CD4-positive, alpha-beta T cell (primary cell): ENCODE measurements around the gene LEPR. TPM values are rescaled to one million over a fixed set of nuclear protein-coding genes. Genes with fewer than 3 reads are reported as not detected.
"Not testable (repeated sequence)": the region's sequence is repeated elsewhere in the genome, so short reads cannot be mapped to it uniquely, and the experiment has no call there.

Experiments
- ATAC-seq: fragments of 200-7000 bp; cut with Tn5 transposase; one replicate; pipeline ENCODE4 v1.10.0; 2022; ENCODE audit warnings: mild to moderate bottlenecking; ENCODE audit not compliant: poor library complexity
- CTCF ChIA-PET: fragments of 350-600 bp; sonication (Branson Sonifier 250); formaldehyde crosslinking; loops from one replicate; lab custom pipeline; 2021; ENCODE audit warnings: antibody characterized with exemption, inconsistent platforms; lab: Charles Lee
- POLR2A ChIA-PET: fragments of 350-600 bp; sonication (Branson Sonifier 250); formaldehyde crosslinking; loops from one replicate; lab custom pipeline; 2021; ENCODE audit warnings: antibody characterized with exemption, inconsistent platforms; lab: Charles Lee
- DNase-seq, 14 experiments: peaks; one replicate each; pipeline ENCODE4 v3.0.0-alpha.2; 2013 to 2020; ENCODE audit warnings: mixed read lengths in 2 of 14
- H3K27ac ChIP-seq, 2 donors: one replicate each; pipeline versions ENCODE4 v1.5.1 to v1.7.0; 2013; ENCODE audit warnings: low read length in 2 of 2, low read depth in 1 of 2, mild to moderate bottlenecking in 1 of 2
- H3K27me3 ChIP-seq, 2 experiments: 1 replicate in 1 of 2; 2 replicates in 1 of 2; pipeline versions ENCODE4 v1.6.1 to v1.7.0; 2013; ENCODE audit warnings: low read length in 2 of 2, control low read depth in 1 of 2, mild to moderate bottlenecking in 1 of 2, moderate library complexity in 1 of 2; ENCODE audit not compliant: insufficient read depth in 2 of 2, control insufficient read depth in 1 of 2
- H3K36me3 ChIP-seq: one replicate; pipeline ENCODE4 v1.6.1; 2013; ENCODE audit warnings: low read length, control low read depth; ENCODE audit not compliant: insufficient read depth
- H3K4me1 ChIP-seq: one replicate; pipeline ENCODE4 v1.6.1; 2013; ENCODE audit warnings: low read length, control low read depth; ENCODE audit not compliant: insufficient read depth
- H3K4me3 ChIP-seq: one replicate; pipeline ENCODE4 v1.5.1; 2013; ENCODE audit warnings: mild to moderate bottlenecking, low read length, moderate library complexity
- H3K9me3 ChIP-seq, 2 experiments: 1 replicate in 1 of 2; 2 replicates in 1 of 2; pipeline versions ENCODE4 v1.6.1 to v1.7.0; 2013; ENCODE audit warnings: low read length in 2 of 2, mild to moderate bottlenecking in 2 of 2, control low read depth in 1 of 2, moderate library complexity in 1 of 2; ENCODE audit not compliant: control insufficient read depth in 1 of 2, insufficient read depth in 1 of 2
- H3K27ac Mint-ChIP-seq: one replicate; pipeline ENCODE4 v1.8.0; 2020; ENCODE audit warnings: mixed read lengths
- H3K27me3 Mint-ChIP-seq: one replicate; pipeline ENCODE4 v1.8.0; 2021; ENCODE audit warnings: mixed read lengths
- H3K36me3 Mint-ChIP-seq: one replicate; pipeline ENCODE4 v1.8.0; 2021; ENCODE audit warnings: low read depth, mixed read lengths
- H3K4me1 Mint-ChIP-seq: one replicate; pipeline ENCODE4 v1.8.0; 2021; ENCODE audit warnings: low read depth, mixed read lengths
- H3K4me3 Mint-ChIP-seq: one replicate; pipeline ENCODE4 v1.8.0; 2020; ENCODE audit warnings: mild to moderate bottlenecking, mixed read lengths
- H3K9me3 Mint-ChIP-seq: one replicate; pipeline ENCODE4 v1.8.0; 2020; ENCODE audit warnings: mixed read lengths
- intact Hi-C, 2 experiments: fragments of 100-400 bp; cut with DNase I in 1 of 2; cut with micrococcal nuclease in 1 of 2; formaldehyde crosslinking; loops; one replicate each; pipeline versions ENCODE4 v1.15.1 to v1.9.0; 2023 to 2025; cut with DNase I, micrococcal nuclease
- total RNA-seq, 174 experiments: library from RNA in 2 of 174; stranded (reverse) in 2 of 174; gene quantifications; one replicate each; pipeline ENCODE4 v1.2.3 and lab custom pipeline; 2021 to 2026
- TF ChIP-seq, protein P1 (sequence below): fragments of 200-600 bp; IDR thresholded peaks from one replicate; pipeline ENCODE4 v1.8.0; 2022; ENCODE audit warnings: antibody characterized with exemption, mild to moderate bottlenecking

The LEPR gene
- total RNA-seq, 2 experiments from 2014 or later: 0.58 to 0.59 TPM

DNA sequence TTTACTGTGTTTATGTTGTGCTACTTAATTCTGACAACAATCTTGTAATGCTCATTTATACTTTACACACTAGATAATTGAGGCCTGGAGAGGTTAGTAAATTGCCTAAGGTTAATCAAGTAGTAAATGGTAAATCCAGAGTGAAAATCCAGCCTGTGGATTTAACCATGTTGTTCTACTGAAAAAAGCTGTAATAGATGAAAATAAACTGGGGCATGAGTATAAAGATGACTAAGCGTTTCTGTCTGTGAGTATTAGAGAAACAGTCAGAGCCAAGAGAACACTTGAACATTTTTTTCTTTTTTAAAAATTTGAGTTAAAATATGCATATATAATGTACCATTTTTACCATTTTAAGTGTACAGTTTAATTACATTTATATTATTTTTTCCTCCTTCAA, 47.9 kb upstream of the LEPR start:
- ChIA-PET POLR2A (no interaction called here), CTCF (no interaction called here)
- no peaks in the 10 kb centered on the region for H3K36me3 Mint-ChIP-seq
- ATAC-seq: no peak
- no peak overlapping the region for H3K4me3 Mint-ChIP-seq
- H3K4me1 ChIP-seq: no peaks in the 10 kb centered on the region
- H3K9me3 Mint-ChIP-seq: no peaks in the 10 kb centered on the region
- no peaks in the 10 kb centered on the region for H3K9me3 ChIP-seq
- intact Hi-C loops: no loop called here
- no peak for DNase-seq
- peaks cover 4% of the 10 kb centered on the region for H3K27me3 Mint-ChIP-seq
- no peaks in the 10 kb centered on the region for H3K4me1 Mint-ChIP-seq
- H3K36me3 ChIP-seq: no peaks in the 10 kb centered on the region
- no peaks in the 10 kb centered on the region for H3K27me3 ChIP-seq
- TF ChIP-seq, protein P1, sequence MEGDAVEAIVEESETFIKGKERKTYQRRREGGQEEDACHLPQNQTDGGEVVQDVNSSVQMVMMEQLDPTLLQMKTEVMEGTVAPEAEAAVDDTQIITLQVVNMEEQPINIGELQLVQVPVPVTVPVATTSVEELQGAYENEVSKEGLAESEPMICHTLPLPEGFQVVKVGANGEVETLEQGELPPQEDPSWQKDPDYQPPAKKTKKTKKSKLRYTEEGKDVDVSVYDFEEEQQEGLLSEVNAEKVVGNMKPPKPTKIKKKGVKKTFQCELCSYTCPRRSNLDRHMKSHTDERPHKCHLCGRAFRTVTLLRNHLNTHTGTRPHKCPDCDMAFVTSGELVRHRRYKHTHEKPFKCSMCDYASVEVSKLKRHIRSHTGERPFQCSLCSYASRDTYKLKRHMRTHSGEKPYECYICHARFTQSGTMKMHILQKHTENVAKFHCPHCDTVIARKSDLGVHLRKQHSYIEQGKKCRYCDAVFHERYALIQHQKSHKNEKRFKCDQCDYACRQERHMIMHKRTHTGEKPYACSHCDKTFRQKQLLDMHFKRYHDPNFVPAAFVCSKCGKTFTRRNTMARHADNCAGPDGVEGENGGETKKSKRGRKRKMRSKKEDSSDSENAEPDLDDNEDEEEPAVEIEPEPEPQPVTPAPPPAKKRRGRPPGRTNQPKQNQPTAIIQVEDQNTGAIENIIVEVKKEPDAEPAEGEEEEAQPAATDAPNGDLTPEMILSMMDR: no peak
- H3K4me3 ChIP-seq: no peak overlapping the region
- H3K27ac Mint-ChIP-seq: no peak overlapping the region
- H3K27ac ChIP-seq: no peak overlapping the region

DNA sequence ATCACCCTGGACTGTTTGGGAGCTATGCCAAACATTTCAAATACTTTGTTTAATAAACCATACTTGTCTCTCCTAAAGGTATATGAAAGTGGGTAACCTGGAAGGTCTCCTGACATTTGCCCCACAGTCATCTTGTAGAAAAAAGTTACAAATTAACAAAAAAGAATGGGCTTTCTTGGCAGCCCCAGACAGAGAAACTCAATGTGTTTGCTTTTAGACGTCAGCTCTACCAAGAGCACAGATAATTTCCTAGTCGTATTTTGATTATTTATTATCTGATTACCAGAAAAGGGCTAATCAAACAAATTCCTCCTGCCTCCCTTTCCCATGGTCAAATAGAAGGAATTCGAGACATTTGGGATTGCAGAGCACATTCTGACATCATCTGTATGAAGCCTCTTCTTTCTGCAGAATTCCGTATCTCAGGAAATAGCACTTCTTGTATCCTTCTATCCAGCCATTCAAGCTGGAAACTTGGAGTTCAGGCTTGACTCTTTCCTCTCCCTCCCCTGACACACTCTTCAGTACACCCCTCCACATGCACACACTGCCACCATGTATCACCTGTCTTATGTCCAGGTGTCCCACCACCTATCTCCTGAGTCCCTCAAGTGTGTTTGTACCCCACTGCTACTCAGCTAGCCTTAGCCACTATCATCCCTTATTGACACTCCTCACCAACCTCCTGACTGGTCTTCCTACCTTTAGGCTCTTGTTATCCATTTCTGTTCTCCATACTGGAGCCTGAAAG, 42.8 kb upstream of the LEPR start:
- no peak for DNase-seq
- no peak overlapping the region for H3K4me3 Mint-ChIP-seq
- Histone ChIP-seq H3K9me3 (no peaks in the 10 kb centered on the region), H3K27ac (no peak overlapping the region), H3K4me1 (no peaks in the 10 kb centered on the region), H3K27me3 (no peaks in the 10 kb centered on the region), H3K4me3 (no peak overlapping the region), H3K36me3 (no peaks in the 10 kb centered on the region)
- H3K9me3 Mint-ChIP-seq: no peaks in the 10 kb centered on the region
- ChIA-PET CTCF (no interaction called here), POLR2A (no interaction called here)
- no peaks in the 10 kb centered on the region for H3K36me3 Mint-ChIP-seq
- ATAC-seq: no peak
- H3K4me1 Mint-ChIP-seq: no peaks in the 10 kb centered on the region
- intact Hi-C loops: no loop called here
- TF ChIP-seq, protein P1: no peak
- no peak overlapping the region for H3K27ac Mint-ChIP-seq
- H3K27me3 Mint-ChIP-seq: peaks cover 18% of the 10 kb centered on the region

DNA sequence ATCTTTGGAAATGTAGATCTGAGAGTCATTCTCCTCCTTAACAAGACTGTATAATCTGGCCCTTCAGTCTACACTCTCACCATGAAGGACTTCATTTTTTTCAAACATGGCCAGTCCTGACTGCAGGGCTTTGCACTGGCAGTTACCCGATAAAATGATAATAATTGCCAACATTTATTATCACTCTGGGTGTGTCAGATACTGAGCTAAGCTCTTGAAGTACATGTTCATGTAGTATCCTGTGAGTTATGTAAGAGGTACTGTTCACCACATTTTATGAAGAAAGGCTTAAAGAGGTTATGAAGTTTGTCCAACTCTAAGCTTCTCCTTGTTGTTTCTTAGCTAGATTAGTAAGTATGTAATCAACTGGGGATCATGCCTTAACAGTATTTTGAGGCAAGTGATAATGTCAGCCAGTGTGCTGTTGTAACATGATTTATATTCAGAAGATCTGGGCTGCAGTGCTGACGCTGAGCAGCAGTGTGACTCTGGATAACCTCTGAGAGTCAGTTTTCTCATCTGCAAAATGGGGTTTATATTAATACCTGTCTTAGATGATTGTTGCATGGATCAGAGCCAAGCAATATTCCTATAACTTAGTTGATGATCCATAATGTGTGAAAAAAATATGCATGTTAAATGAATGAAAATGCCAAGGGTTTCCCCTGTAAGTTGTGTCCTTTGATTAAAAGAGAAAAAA, 42.1 kb upstream of the LEPR start:
- ChIA-PET POLR2A (no interaction called here), CTCF (no interaction called here)
- Mint-ChIP-seq H3K36me3 (no peaks in the 10 kb centered on the region), H3K4me3 (no peak overlapping the region), H3K27ac (no peak overlapping the region), H3K27me3 (peaks cover 18% of the 10 kb centered on the region), H3K9me3 (no peaks in the 10 kb centered on the region), H3K4me1 (no peaks in the 10 kb centered on the region)
- no peak for DNase-seq
- no peaks in the 10 kb centered on the region for H3K27me3 ChIP-seq
- H3K4me3 ChIP-seq: no peak overlapping the region
- H3K36me3 ChIP-seq: no peaks in the 10 kb centered on the region
- no peak overlapping the region for H3K27ac ChIP-seq
- TF ChIP-seq, protein P1: no peak
- intact Hi-C loops: no loop called here
- no peaks in the 10 kb centered on the region for H3K9me3 ChIP-seq
- ATAC-seq: no peak
- no peaks in the 10 kb centered on the region for H3K4me1 ChIP-seq

DNA sequence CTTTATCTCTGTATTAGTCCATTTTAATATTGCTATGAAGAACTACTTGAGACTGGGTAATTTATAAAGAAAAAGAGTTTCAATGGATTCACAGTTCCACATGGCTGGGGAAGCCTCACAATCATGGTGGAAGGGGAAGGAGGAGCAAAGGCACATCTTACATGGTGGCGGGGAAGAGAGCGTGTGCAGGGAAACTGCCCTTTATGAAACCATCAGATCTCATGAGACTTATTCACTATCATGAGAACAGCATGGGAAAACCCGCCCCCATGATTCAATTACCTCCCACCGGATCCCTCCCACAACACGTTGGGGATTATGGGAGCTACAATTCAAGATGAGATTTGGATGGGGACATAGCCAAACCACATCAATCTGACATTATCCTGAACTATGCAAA, 36.0 kb upstream of the LEPR start:
- H3K36me3 ChIP-seq, DNase-seq, H3K27me3 ChIP-seq, H3K4me3 Mint-ChIP-seq, H3K4me1 Mint-ChIP-seq, H3K27ac Mint-ChIP-seq, intact Hi-C loops, H3K4me3 ChIP-seq, ATAC-seq, H3K9me3 ChIP-seq, H3K27ac ChIP-seq, H3K36me3 Mint-ChIP-seq, H3K4me1 ChIP-seq, H3K9me3 Mint-ChIP-seq, CTCF ChIA-PET, POLR2A ChIA-PET, H3K27me3 Mint-ChIP-seq: not testable (repeated sequence)
